Subcutaneous adipose tissue (tissue), 4 donors: ENCODE data around the gene DAB2IP. TPM values are rescaled to one million over a fixed set of nuclear protein-coding genes. Genes with fewer than 3 reads are reported as not detected.

Experiments used
- total RNA-seq, 4 donors: library from RNA; depleted of rRNA; stranded (reverse); fragments of >200 nt; gene quantifications; one replicate each; pipeline ENCODE4 v1.1.0, GENCODE V29; 2016
- TF ChIP-seq, protein P1 (sequence below): fragments of 450-650 bp; IDR thresholded peaks from one replicate; pipeline ENCODE4 v1.5.1; 2016; ENCODE audit warnings: low read depth, mild to moderate bottlenecking, control low read depth, antibody characterized with exemption, moderate library complexity

Gene DAB2IP
- total RNA-seq, 4 donors from 2014 or later = 6.3 to 57.5 (median 32.8) TPM

DNA sequence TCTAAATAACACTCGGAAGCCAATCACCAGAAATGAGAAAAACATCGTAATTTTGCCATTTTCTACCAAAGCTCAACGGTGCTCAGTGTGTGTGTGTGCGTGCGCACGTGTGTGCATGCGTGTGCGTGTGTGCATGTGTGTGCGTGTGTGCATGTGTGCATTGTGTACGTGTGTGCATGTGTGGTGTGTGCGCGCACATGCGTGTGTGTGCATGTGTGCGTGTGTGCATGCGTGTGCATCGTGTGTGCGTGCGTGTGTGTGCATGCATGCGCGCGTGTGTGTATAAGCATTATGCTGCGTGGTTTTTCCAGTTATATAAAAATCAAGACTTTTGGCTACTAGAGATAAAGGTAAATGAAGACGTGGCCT is 165.0 kb downstream of the DAB2IP start:
- TF ChIP-seq, protein P1, sequence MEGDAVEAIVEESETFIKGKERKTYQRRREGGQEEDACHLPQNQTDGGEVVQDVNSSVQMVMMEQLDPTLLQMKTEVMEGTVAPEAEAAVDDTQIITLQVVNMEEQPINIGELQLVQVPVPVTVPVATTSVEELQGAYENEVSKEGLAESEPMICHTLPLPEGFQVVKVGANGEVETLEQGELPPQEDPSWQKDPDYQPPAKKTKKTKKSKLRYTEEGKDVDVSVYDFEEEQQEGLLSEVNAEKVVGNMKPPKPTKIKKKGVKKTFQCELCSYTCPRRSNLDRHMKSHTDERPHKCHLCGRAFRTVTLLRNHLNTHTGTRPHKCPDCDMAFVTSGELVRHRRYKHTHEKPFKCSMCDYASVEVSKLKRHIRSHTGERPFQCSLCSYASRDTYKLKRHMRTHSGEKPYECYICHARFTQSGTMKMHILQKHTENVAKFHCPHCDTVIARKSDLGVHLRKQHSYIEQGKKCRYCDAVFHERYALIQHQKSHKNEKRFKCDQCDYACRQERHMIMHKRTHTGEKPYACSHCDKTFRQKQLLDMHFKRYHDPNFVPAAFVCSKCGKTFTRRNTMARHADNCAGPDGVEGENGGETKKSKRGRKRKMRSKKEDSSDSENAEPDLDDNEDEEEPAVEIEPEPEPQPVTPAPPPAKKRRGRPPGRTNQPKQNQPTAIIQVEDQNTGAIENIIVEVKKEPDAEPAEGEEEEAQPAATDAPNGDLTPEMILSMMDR = no peak

GRCh38 chr9:121816845-121817450 is 165.5 kb downstream of the DAB2IP start:
- TF ChIP-seq, protein P1 = no peak

DNA sequence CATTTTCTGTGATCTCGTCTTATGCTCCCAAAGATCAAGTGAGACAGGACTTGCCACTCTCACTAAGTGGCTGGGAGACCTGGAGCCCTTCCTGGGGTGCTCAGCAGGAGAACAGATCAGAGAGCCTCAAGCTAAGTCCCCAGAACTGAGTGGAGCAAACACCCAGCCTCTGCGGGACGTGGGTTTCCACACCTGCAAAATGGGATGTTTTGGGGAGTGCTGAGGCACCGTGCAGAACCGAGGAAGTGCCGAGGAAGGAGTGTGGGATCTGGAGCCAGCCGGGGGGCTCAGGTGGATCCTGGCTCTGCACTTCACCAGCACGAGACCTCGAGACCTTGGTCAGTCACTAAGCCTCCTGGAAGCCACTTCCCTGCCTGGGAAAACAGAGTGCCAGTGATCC is 166.0 kb downstream of the DAB2IP start:
- TF ChIP-seq, protein P1 = no peak

GRCh38 chr9:121818016-121818661 is 166.7 kb downstream of the DAB2IP start:
- TF ChIP-seq, protein P1 = no peak

DNA sequence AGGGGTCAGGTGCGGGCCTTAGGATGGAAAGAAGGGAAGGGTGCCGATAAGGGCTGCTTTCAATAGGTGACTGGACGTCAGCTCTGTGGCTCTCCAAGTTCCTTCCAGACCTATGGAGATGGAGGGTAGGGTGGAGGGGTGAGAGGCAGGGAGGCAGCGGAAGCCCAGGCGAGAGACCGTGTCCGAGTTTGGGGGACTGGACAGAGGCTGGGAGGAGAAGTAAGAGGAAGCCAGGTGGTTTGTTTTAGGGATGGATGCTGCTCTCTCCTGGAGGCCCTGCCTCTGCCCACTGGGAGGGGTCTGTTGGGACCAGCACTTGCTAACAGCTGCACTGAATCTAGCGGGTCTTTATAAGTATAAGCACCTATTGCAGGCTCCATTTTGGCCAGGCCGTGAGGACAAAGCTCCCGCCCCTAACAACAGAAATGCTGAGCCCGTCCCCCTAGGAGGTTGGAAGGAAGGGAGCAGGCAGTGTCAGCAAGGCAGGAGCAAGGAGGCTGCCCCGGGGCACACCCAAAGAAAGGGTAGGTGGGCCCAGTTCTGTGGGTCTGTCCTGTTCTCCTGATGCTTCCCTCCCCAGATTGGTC is 167.5 kb downstream of the DAB2IP start:
- TF ChIP-seq, protein P1 = no peak

GRCh38 chr9:121819428-121820231 is 168.2 kb downstream of the DAB2IP start:
- TF ChIP-seq, protein P1 = no peak
